ENCODE results near the gene HMHB1.

DNA sequence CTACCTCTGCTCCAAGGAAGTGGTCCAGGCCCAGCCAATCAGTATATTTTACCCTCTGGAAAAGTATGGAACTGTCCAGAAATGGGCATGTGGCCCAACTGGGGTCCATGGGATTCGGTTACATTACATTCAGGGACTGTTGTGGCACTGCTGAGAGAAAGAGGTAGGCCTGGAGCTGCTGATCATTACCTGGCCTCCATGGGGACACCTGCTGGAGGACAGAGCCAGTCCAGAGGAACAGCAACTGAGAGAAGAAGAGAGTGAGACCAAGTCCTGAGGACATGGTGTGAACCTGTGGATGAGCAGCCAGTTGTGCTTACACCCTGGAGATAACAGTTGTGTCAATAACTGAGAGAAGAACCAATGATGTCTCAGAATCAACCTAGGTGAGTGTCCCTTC is 48.2 kb downstream of the HMHB1 start:
- TF ChIP-seq, protein P1, sequence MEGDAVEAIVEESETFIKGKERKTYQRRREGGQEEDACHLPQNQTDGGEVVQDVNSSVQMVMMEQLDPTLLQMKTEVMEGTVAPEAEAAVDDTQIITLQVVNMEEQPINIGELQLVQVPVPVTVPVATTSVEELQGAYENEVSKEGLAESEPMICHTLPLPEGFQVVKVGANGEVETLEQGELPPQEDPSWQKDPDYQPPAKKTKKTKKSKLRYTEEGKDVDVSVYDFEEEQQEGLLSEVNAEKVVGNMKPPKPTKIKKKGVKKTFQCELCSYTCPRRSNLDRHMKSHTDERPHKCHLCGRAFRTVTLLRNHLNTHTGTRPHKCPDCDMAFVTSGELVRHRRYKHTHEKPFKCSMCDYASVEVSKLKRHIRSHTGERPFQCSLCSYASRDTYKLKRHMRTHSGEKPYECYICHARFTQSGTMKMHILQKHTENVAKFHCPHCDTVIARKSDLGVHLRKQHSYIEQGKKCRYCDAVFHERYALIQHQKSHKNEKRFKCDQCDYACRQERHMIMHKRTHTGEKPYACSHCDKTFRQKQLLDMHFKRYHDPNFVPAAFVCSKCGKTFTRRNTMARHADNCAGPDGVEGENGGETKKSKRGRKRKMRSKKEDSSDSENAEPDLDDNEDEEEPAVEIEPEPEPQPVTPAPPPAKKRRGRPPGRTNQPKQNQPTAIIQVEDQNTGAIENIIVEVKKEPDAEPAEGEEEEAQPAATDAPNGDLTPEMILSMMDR (IDR thresholded peaks at IDR 0.05), result no peak
- TF ChIP-seq POLR2AphosphoS5 (IDR thresholded peaks at IDR 0.05), result no peak

All from upper lobe of left lung (tissue), 4 donors.